Right cardiac atrium (tissue), 5 donors: Measurements from ENCODE around the gene PLCZ1. TPM values are rescaled to one million over a fixed set of nuclear protein-coding genes. Genes with fewer than 3 reads are reported as not detected.

ENCODE experiments used
- polyA plus RNA-seq: library from polyadenylated mRNA; stranded (reverse); fragments of 200-250 nt; gene quantifications from one replicate; pipeline ENCODE4 v1.2.3, GENCODE V29; 2013
- total RNA-seq, 4 donors: library from RNA; stranded (reverse); fragmentation: NEBNext Ultra II Directional; extraction: Animal tissue kit (Norgen Biotek cat#: 25700); gene quantifications; one replicate each; pipeline ENCODE4 v1.2.1, GENCODE V29; 2021
- donor health status: healthy with polysubstance abuse.
- donor health status: DM: no; HTN: yes; CAD: no.
- donor health status: DM: no; HTN: no; CAD: no.
- donor health status: DM: no; HTN: yes; CAD: no; lungs with severe emphysema.
- donor health status: DM: yes; HTN: yes; CAD: no.

PLCZ1 gene
- total and polyA plus RNA-seq, 5 donors: 0.34 to 1.3 (median 0.72) TPM; not detected in 1

Other genes starting within 250 kb of the PLCZ1 start
- gene CAPZA3, start 107 bp upstream of the PLCZ1 start, total RNA-seq: not detected
- not detected for gene CAPZA3, start 107 bp upstream of the PLCZ1 start, polyA plus RNA-seq